Suprapubic skin (tissue), 3 donors: ENCODE data around the gene RRP36.

ENCODE experiments used
- CTCF ChIP-seq, 2 donors: fragments of 200-600 bp in 1 of 2; fragments of 450-650 bp in 1 of 2; sonication (generic) in 1 of 2; IDR thresholded peaks; one replicate each; pipeline ENCODE4 v1.5.1; 2016 to 2019; ENCODE audit warnings: antibody characterized with exemption in 2 of 2, mild to moderate bottlenecking in 1 of 2, moderate library complexity in 1 of 2
- EP300 ChIP-seq: sonication (generic); formaldehyde crosslinking; IDR thresholded peaks from one replicate; pipeline ENCODE4 v1.6.1; 2017; ENCODE audit warnings: antibody characterized with exemption
- POLR2A ChIP-seq, 2 donors: fragments of 450-650 bp; IDR thresholded peaks; one replicate each; pipeline ENCODE4 v1.6.1; 2017; ENCODE audit warnings: antibody characterized with exemption in 2 of 2, mild to moderate bottlenecking in 2 of 2, moderate library complexity in 2 of 2

DNA sequence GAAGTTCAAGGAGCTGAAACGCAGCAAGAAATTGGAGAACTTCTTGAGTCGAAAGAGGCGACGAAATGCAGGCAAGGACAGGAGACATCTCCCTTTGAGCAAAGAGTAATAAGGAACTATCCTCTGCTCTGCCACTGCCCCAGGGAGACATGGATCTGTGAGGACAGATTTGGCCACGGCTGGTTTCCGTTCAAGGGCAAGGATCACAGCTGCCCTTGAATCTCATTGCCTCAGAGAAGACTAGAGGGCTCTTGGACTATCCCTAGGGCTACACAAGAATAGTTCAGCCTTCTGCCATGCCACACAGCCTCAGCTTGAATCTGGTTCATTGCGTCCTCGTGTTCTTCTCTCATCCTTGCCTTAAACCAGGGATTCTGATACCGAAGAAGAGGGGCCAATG, 7.7 kb downstream of the RRP36 start:
- TF ChIP-seq CTCF (IDR thresholded peaks at IDR 0.05) (no peak), POLR2A (IDR thresholded peaks at IDR 0.05) (no peak), EP300 (no peak)
